ENCODE data around the gene SLC8A3.

DNA sequence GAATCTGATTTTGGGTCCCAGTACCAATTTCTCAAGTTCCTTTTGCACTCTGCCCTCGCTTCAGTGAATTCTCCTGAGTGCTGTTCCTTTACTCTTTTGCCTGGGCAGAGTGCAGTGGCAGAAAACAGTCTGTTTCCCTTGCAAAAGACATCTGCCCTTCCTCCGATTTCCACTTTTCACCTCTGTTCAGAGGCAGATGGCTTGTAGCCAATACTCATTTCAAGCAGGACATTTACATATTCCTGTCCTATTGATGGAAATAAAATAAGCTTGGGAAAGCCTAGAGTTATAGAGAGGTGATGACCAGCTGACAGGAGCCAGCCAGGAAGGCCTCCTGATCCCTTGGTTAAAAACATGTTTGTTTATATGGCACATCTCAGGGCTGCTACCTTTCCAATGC lies 111.0 kb downstream of the SLC8A3 start:
- TF ChIP-seq, protein P1, sequence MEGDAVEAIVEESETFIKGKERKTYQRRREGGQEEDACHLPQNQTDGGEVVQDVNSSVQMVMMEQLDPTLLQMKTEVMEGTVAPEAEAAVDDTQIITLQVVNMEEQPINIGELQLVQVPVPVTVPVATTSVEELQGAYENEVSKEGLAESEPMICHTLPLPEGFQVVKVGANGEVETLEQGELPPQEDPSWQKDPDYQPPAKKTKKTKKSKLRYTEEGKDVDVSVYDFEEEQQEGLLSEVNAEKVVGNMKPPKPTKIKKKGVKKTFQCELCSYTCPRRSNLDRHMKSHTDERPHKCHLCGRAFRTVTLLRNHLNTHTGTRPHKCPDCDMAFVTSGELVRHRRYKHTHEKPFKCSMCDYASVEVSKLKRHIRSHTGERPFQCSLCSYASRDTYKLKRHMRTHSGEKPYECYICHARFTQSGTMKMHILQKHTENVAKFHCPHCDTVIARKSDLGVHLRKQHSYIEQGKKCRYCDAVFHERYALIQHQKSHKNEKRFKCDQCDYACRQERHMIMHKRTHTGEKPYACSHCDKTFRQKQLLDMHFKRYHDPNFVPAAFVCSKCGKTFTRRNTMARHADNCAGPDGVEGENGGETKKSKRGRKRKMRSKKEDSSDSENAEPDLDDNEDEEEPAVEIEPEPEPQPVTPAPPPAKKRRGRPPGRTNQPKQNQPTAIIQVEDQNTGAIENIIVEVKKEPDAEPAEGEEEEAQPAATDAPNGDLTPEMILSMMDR (IDR thresholded peaks at IDR 0.05) = no peak
- TF ChIP-seq POLR2A (IDR thresholded peaks at IDR 0.05) = no peak
